Measurements from ENCODE around the gene INSM2. TPM values are rescaled to one million over a fixed set of nuclear protein-coding genes. Genes with fewer than 3 reads are reported as not detected.

The INSM2 gene, protein sequence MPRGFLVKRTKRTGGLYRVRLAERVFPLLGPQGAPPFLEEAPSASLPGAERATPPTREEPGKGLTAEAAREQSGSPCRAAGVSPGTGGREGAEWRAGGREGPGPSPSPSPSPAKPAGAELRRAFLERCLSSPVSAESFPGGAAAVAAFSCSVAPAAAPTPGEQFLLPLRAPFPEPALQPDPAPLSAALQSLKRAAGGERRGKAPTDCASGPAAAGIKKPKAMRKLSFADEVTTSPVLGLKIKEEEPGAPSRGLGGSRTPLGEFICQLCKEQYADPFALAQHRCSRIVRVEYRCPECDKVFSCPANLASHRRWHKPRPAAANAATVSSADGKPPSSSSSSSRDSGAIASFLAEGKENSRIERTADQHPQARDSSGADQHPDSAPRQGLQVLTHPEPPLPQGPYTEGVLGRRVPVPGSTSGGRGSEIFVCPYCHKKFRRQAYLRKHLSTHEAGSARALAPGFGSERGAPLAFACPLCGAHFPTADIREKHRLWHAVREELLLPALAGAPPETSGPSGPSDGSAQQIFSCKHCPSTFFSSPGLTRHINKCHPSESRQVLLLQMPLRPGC
- total RNA-seq (2013; cell fraction: nucleolus; rRNA removed), result 0.13 TPM in 1 of 2 replicates, not detected in the other
- total RNA-seq (2014; rRNA removed) (not detected in 2 replicates), total RNA-seq (2014; rRNA removed; fragmentation: Illumina TruSeq; extraction: Trizol) (not detected in 2 replicates), total RNA-seq (2021) (not detected in 2 replicates), polyA plus RNA-seq (2011; rRNA removed) (not detected in 2 replicates), polyA plus RNA-seq (2014; fragmentation: Illumina TruSeq; extraction: Trizol) (0.05 TPM in 1 of 2 replicates, not detected in the other), polyA plus RNA-seq (2014; fragmentation: Nextera tagmentation; extraction: Ambion mirVana) (not detected), polyA plus RNA-seq (2014; rRNA removed) (0.06 TPM in 1 of 2 replicates, not detected in the other), polyA plus RNA-seq (2016; fragmentation: Nextera tagmentation; extraction: Ambion mirVana) (not detected), polyA minus RNA-seq (2011; rRNA and poly(A)+ RNA removed) (not detected in 2 replicates), Bru-seq, nascent RNA (not detected), BruChase-seq, experiment 1, labeled RNA remaining after a 6-hour chase (not detected), BruChase-seq, experiment 2, labeled RNA remaining after a 2-hour chase (not detected)
- not detected for polyA plus RNA-seq (2011; ENCODE audit: low read depth)
- not detected in 2 replicates for polyA plus RNA-seq (2011; cell fraction: cytosol; rRNA removed)
- 0.09 TPM in 1 of 2 replicates, not detected in the other for polyA plus RNA-seq (2011; cell fraction: nucleus; rRNA removed)
- polyA plus RNA-seq (2012), result not detected in 2 replicates
- not detected in 2 replicates for polyA minus RNA-seq (2011; cell fraction: cytosol; rRNA and poly(A)+ RNA removed)
- polyA minus RNA-seq (2011; cell fraction: nucleus; rRNA and poly(A)+ RNA removed), result not detected in 2 replicates
- long read RNA-seq, experiment 1, result 0 reads
- long read RNA-seq, experiment 2, result 0 reads

DNA sequence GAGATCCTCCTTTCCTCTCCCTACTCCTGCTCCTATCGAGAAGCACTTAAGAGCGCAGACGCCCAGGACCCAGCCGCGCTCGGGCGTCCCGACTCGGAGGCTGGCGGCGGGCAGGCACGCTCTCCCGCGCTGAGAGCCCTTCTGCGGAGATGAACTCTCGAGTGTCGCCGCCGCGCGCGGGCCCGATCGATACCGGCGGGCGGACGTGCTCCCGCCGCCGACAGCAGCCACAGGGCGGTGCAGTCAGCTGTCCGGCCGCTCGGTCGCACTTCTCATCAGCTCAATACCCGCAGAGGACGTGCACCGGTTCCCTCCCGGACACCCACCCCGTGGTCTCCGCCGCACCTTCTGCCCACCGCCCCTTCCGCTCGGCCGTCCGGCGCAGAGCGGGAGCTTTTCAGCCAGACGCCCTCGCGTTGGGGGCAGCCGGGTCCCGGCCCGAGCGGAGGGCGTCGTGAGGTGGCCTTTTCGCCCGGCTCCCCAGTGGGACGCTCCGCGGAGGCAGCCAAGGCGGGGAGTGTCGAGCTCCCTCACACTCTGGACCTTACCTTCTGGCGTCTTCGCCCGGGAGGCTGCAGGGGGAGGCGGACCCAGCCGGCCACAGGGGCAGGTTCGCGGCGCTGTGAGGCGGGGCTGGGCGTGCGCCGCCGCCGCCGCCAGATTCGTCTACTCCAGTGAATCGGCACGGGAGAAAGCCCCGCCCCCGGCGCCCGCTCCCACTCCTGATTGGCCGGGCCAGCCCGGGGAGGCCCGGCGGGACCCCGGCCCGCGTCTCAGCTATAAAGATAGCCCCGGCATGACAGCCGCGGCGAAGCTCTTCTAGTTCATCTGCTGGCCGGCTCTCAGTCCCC, at the start of gene INSM2:
TSS of gene INSM2 (plus strand) at position 808 of the 851 bp plus-strand sequence. CDS start 89 bp downstream, outside the sequence.
- Histone ChIP-seq H3K79me2 (ENCODE audit: control insufficient read depth, insufficient read depth, low read length) (no peaks in the 10 kb centered on the region), H3K27me3 (replicated peaks in 1 of 2; ENCODE audit: control insufficient read depth in 2 of 2, insufficient read depth in 2 of 2, low read length in 1 of 2) (peaks cover 6 to 16% of the 10 kb centered on the region in 2 experiments), H3K27ac (ENCODE audit: control insufficient read depth, insufficient read depth) (no peak within 1 kb of the TSS), H3K4me2 (ENCODE audit: control insufficient read depth, insufficient read depth) (peak within 1 kb of the TSS; percentile 98), H3K36me3 (ENCODE audit: control insufficient read depth in 2 of 2, insufficient read depth in 2 of 2, low read length in 1 of 2) (no peaks in the 10 kb centered on the region), H3K9ac (ENCODE audit: control insufficient read depth, insufficient read depth, low read length) (no peak within 1 kb of the TSS), H3K9me3 (replicated peaks; ENCODE audit: control insufficient read depth, insufficient read depth, low read length) (no peaks in the 10 kb centered on the region; the same call in 2 of the 3 replicates), H4K20me1 (ENCODE audit: control insufficient read depth, insufficient read depth) (no peaks in the 10 kb centered on the region), H3K4me3 (peak within 1 kb of the TSS; percentile 70), H2AFZ (ENCODE audit: control insufficient read depth, low read depth, low read length) (peak within 1 kb of the TSS; percentile 64), H3K4me1 (ENCODE audit: control insufficient read depth, insufficient read depth, low read length) (peaks cover 8% of the 10 kb centered on the region)
- FAIRE-seq, result no peak
- RAD21 ChIA-PET (ENCODE audit: unreplicated experiment), result no interaction called here
- intact Hi-C loops (cut with micrococcal nuclease; ENCODE audit: unreplicated experiment), result loop anchor here (10.0 kb wide), 1 partner anchor 151 kb away; no protein-coding TSS in a partner anchor
- no peak for DNase-seq (ENCODE audit: low read depth, low spot score)
- WGBS (ENCODE audit: insufficient coverage, insufficient replicate concordance, low lambda C conversion rate, missing lambda C conversion rate), result under 1% methylated on average over 75 of the region's 100 CpGs
- SMC1A ChIA-PET (ENCODE audit: uncharacterized antibody, unreplicated experiment), result no interaction called here
- ATAC-seq, result peak; percentile 91
- POLR2A ChIA-PET, result interaction anchor here (0.6 kb wide), 1 partner anchor 8 kb away, joined by 8 read pairs; no protein-coding TSS in a partner anchor
- no TSS peak for BruUV-seq (replicated peaks)
- in situ Hi-C loops (cut with MboI), result no loop called here
- CTCF ChIA-PET, result interaction anchor here (0.6 to 1.2 kb wide), 2 partner anchors 20 to 25 kb away, joined by 3 read pairs; no protein-coding TSS in a partner anchor
- TF ChIP-seq SREBF1 (IDR thresholded peaks at IDR 0.05; ENCODE audit: low read length) (no peak), GATAD2B (conservative IDR thresholded peaks at IDR 0.05; ENCODE audit: low read depth) (peak; percentile 46; the same call in 1 of the 2 replicates), SUZ12 (IDR thresholded peaks at IDR 0.05; ENCODE audit: unreplicated experiment) (peak; percentile 75), ETV6 (conservative IDR thresholded peaks at IDR 0.05 in 1 of 2, IDR thresholded peaks at IDR 0.05 in 1 of 2; ENCODE audit: borderline replicate concordance in 1 of 2, low read depth in 1 of 2) (no peak), RAD21 (IDR thresholded peaks at IDR 0.05; ENCODE audit: insufficient read depth, low read depth, low read length) (no peak), ZNF24 (IDR thresholded peaks at IDR 0.05) (no peak), NFYB (IDR thresholded peaks at IDR 0.05; ENCODE audit: insufficient read depth, low read depth, low read length) (peak; percentile 82), SIX5 (IDR thresholded peaks at IDR 0.05; ENCODE audit: low read depth, low read length, severe bottlenecking) (no peak), BHLHE40 (IDR thresholded peaks at IDR 0.05; ENCODE audit: borderline replicate concordance in 1 of 2, low read depth in 2 of 2, low read length in 1 of 2) (peak; percentile 31 to 85; a peak in 3 of 4 replicates)
- TF ChIP-seq, protein P1, sequence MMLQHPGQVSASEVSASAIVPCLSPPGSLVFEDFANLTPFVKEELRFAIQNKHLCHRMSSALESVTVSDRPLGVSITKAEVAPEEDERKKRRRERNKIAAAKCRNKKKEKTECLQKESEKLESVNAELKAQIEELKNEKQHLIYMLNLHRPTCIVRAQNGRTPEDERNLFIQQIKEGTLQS (IDR thresholded peaks at IDR 0.05; ENCODE audit: borderline replicate concordance, extremely low read depth, low read depth, low read length), result no peak
- TF ChIP-seq, protein P2, sequence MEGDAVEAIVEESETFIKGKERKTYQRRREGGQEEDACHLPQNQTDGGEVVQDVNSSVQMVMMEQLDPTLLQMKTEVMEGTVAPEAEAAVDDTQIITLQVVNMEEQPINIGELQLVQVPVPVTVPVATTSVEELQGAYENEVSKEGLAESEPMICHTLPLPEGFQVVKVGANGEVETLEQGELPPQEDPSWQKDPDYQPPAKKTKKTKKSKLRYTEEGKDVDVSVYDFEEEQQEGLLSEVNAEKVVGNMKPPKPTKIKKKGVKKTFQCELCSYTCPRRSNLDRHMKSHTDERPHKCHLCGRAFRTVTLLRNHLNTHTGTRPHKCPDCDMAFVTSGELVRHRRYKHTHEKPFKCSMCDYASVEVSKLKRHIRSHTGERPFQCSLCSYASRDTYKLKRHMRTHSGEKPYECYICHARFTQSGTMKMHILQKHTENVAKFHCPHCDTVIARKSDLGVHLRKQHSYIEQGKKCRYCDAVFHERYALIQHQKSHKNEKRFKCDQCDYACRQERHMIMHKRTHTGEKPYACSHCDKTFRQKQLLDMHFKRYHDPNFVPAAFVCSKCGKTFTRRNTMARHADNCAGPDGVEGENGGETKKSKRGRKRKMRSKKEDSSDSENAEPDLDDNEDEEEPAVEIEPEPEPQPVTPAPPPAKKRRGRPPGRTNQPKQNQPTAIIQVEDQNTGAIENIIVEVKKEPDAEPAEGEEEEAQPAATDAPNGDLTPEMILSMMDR (IDR thresholded peaks at IDR 0.05 in 2 of 3, conservative IDR thresholded peaks at IDR 0.05 in 1 of 3; ENCODE audit: control insufficient read depth in 2 of 3, extremely low read depth in 1 of 3, insufficient read depth in 1 of 3, low read depth in 3 of 3, low read length in 3 of 3), result 0 out of 6 replicates have a peak, but pooled peaks of 1 of the 3 experiments have one; percentile 5
- TF ChIP-seq, protein P3, sequence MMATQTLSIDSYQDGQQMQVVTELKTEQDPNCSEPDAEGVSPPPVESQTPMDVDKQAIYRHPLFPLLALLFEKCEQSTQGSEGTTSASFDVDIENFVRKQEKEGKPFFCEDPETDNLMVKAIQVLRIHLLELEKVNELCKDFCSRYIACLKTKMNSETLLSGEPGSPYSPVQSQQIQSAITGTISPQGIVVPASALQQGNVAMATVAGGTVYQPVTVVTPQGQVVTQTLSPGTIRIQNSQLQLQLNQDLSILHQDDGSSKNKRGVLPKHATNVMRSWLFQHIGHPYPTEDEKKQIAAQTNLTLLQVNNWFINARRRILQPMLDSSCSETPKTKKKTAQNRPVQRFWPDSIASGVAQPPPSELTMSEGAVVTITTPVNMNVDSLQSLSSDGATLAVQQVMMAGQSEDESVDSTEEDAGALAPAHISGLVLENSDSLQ (IDR thresholded peaks at IDR 0.05), result no peak

All from GM12878 (cell line).